ENCODE measurements around the gene EMX1.

EMX1 gene

GRCh38 chr2:72914589-72915319, 2.6 kb upstream of the EMX1 start:
- no peak overlapping the region for H3K4me3 ChIP-seq (ENCODE audit: low read depth, low read length)
- TF ChIP-seq, protein P1, sequence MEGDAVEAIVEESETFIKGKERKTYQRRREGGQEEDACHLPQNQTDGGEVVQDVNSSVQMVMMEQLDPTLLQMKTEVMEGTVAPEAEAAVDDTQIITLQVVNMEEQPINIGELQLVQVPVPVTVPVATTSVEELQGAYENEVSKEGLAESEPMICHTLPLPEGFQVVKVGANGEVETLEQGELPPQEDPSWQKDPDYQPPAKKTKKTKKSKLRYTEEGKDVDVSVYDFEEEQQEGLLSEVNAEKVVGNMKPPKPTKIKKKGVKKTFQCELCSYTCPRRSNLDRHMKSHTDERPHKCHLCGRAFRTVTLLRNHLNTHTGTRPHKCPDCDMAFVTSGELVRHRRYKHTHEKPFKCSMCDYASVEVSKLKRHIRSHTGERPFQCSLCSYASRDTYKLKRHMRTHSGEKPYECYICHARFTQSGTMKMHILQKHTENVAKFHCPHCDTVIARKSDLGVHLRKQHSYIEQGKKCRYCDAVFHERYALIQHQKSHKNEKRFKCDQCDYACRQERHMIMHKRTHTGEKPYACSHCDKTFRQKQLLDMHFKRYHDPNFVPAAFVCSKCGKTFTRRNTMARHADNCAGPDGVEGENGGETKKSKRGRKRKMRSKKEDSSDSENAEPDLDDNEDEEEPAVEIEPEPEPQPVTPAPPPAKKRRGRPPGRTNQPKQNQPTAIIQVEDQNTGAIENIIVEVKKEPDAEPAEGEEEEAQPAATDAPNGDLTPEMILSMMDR (conservative IDR thresholded peaks at IDR 0.05; ENCODE audit: low read depth, low read length) = no peak
- no peak for DNase-seq (ENCODE audit: low read depth)

DNA sequence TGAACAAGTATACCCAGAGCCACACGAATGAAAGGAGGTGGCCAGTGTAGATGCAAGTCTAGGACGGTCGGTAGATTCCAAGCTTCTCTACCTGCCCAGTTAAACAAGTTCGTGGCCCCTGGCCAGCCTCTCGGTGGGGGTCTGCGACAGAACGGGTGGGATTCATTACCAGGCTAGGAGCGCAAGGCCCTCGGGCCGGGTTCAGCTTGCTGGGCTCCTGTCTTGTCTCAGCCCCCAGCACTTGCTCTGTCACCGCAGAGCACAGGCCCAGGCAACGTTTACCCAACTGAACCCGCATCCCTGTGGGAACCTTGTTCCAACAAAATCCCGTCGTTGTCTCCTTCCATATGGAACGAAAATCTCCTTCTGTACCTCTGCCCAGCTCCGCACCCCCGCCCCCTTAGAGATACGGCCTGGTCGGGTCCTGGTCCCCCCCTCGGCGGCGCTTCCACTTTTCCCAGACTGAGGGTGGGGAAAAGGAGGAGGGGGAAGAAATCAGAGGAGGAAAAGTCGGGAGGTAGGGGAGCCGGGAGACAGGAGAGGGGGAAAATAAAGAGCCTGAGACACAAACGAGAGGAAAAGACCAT, 1.9 kb upstream of the EMX1 start:
- no peak for DNase-seq (ENCODE audit: low read depth)
- H3K4me3 ChIP-seq (ENCODE audit: low read depth, low read length) = no peak overlapping the region
- TF ChIP-seq, protein P1 (conservative IDR thresholded peaks at IDR 0.05; ENCODE audit: low read depth, low read length) = no peak

DNA sequence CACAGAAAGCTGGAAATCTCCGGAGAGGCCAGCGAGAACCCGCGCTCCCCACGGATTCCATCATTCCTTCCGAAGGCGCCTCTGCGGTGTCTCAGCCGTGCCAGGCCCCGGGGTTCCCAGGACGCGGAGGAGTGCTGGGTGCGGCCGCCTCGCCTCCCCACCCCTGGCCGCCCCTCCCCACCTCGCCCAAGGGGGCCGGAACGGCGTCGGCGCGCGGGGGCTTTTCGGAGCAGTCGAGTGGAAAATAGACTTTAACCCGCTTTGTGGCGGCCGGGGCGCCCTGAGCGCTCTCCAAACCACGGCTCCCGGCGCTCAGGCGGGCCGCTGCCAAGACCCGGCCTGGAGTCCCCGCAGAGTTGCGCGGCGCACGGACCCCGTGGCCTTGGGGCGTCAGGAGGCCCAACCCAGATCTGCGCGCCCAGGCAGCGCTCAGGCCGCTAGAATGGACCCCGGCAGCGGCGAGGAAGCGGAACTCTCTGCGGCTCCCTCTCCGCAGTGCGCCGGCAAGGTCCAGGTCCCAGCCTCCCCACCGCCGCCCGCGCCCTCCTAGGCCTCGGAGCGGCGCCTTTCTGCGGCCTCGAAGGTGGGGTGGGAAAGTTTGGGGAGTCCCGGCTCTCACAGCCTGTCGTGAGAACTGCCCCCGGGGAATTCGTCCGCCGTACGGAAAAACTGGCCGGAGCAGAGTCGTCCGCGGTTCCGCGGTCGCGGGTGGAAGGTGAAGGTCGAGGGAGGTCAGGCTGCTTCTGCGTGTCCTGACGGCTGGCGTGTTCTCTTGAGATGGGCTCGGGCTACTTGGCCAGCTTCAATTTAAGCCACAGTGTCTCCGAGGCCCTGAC, 1.2 kb upstream of the EMX1 start:
- no peak for DNase-seq (ENCODE audit: low read depth)
- TF ChIP-seq, protein P1 (conservative IDR thresholded peaks at IDR 0.05; ENCODE audit: low read depth, low read length) = no peak
- no peak overlapping the region for H3K4me3 ChIP-seq (ENCODE audit: low read depth, low read length)

GRCh38 chr2:72916743-72917137, 579 bp upstream of the EMX1 start:
- no peak overlapping the region for H3K4me3 ChIP-seq (ENCODE audit: low read depth, low read length)
- no peak for DNase-seq (ENCODE audit: low read depth)
- TF ChIP-seq, protein P1 (conservative IDR thresholded peaks at IDR 0.05; ENCODE audit: low read depth, low read length) = no peak

DNA sequence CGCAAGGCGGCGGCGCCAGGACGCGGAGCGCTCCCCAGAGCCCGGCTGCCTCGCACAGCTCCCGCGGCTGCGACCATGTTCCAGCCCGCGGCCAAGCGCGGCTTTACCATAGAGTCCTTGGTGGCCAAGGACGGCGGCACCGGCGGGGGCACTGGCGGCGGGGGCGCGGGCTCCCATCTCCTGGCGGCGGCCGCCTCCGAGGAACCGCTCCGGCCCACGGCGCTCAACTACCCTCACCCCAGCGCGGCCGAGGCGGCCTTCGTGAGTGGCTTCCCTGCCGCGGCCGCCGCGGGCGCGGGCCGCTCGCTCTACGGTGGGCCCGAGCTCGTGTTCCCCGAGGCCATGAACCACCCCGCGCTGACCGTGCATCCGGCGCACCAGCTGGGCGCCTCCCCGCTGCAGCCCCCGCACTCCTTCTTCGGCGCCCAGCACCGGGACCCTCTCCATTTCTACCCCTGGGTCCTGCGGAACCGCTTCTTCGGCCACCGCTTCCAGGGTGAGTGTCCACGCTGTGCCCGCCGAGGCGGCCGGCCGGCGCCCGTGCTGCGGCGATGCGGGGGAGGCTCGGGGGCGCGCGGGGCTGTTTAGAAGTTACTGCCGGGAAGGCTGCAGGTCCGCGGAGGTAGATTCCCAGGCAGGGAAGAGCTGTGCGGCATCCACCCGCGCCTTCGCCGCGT, 696 bp downstream of the EMX1 start:
- DNase-seq (ENCODE audit: low read depth) = no peak
- TF ChIP-seq, protein P1 (conservative IDR thresholded peaks at IDR 0.05; ENCODE audit: low read depth, low read length) = no peak
- no peak overlapping the region for H3K4me3 ChIP-seq (ENCODE audit: low read depth, low read length)

- DNase-seq (ENCODE audit: low read depth) = no peak
- TF ChIP-seq, protein P1 (conservative IDR thresholded peaks at IDR 0.05; ENCODE audit: low read depth, low read length) = no peak
- no peak overlapping the region for H3K4me3 ChIP-seq (ENCODE audit: low read depth, low read length)
These were observed 2.3 kb downstream of the EMX1 start for GRCh38 chr2:72919414-72920317.

All from choroid plexus epithelial cell (primary cell).